Uterus (tissue), 2 donors: ENCODE data around the gene FRRS1.

Experiments used
- CTCF ChIP-seq, 4 experiments: fragments of 200-600 bp in 2 of 4; fragments of 450-650 bp in 2 of 4; sonication (generic) in 2 of 4; IDR thresholded peaks; one replicate each; pipeline ENCODE4 v1.5.1; 2016 to 2019; ENCODE audit warnings: antibody characterized with exemption in 4 of 4, mild to moderate bottlenecking in 2 of 4, moderate library complexity in 1 of 4
- POLR2A ChIP-seq, 2 donors: fragments of 450-650 bp; IDR thresholded peaks; one replicate each; pipeline ENCODE4 v1.6.1; 2016; ENCODE audit warnings: antibody characterized with exemption in 2 of 2, mild to moderate bottlenecking in 1 of 2, moderate library complexity in 1 of 2

DNA sequence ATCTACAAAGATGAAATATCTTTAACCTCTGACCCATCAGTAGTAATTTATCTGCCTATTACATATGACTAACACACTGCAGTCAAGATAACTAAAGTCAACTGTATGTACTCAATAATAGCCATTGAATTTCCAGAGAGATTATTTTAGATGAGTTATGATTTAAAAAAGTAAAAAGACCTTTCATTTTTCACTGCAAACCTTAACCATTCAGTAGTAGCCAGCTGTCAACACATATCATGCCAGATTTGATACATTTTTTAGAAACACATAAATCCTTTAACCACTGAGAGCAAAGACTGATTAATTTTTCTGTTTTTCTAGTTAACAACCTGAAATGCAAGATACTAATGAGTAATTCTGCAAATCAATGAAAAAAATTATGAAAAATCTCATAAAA is 89.6 kb downstream of the FRRS1 start:
- TF ChIP-seq CTCF (IDR thresholded peaks at IDR 0.05) (no peak), POLR2A (IDR thresholded peaks at IDR 0.05) (no peak)
